CD4-positive, alpha-beta T cell treated with Interleukin-1 beta for 1 hour (primary cell): Measurements from ENCODE around the gene RAB11FIP5.

Experiments
- DNase-seq, 2 donors: peaks; one replicate each; pipeline ENCODE4 v3.0.0-alpha.2; 2020 to 2022

The RAB11FIP5 gene

DNA sequence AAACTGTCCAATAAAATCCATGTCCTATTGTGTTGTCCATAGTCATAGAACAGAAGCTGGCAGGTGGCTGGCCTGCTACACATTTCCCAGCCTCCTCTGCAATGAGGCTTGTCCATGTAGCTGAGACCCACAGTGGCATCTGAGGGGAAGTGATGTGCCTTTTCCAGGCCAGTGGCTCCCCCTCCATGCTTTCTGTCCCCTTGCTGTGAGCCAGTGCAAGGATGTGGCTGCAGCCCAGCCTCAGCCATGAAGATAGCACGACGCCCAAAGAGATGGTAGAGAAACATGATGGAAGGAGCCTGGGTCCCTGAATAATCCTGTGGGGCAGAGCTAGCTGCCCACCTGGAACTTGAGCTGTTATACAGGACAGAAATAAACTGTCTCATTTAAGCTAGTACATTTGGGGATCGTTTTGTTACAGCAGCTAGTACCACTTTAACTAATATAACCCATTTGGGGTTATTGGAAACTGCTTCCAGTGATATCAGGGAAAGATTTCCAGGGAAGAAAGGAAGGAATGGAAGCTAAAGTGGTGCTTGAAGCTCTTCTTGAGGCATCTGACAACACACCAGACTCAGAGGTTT, 81.6 kb downstream of the RAB11FIP5 start:
- DNase-seq = no peak

DNA sequence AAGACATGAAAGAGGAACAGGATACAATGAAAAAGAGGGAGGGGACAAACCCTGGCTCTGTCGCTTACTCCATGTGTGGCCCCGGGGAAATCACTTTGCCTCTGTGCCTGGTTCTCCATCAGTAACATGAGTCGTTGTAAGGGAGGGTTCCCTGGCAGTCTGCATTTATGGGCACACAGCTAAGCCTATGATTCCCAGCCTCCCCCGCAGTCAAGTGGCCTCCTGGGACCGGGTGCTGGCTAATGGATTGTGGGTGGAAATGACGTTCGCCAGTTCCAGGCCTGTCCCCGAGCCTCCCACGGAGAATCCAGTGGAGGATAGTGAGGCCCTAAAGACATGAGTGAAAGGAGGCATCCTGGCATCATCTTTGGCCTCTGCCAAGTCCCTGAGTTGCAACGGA, 83.9 kb downstream of the RAB11FIP5 start:
- no peak for DNase-seq

DNA sequence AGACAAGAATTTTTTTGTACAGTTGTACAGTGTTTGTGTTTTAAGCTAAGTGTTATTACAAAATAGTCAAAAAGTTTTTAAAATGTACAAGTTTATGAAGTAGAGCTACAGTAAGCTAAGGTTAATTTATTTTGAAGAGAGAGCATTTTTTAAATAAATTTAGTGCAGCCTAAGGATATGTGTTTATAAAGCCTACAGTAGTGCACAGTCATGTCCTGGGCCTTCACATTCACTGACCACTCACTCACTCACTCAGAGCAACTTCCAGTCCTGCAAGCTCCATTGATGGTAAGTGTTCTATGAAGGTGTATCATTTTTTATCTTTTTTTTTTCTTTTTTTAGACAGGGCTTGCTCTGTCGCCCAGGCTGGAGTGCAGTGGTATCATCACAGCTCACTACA, 85.4 kb downstream of the RAB11FIP5 start:
- no peak for DNase-seq

DNA sequence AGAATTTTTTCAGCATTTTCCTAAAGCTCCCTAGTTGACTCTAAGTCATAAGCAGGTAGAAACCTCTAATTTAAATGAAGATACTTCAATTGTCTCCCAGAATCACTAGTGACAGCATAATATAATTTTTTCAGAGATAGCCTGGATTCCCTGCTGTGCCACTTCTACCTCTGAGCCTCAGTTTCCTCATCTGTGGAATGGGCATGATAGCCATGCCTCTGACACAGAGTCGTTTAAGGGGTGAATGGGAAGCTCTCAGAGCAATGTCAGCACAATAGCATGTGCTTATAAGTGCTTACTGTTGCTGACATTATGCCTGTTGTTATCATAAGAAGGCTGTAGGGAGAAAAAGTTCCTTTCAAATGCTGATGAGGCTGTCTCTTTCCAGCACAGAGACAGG, 89.3 kb downstream of the RAB11FIP5 start:
- DNase-seq = no peak
